Neutrophil (primary cell): Measurements from ENCODE around the gene DLL4.

Experiments
- H3K27ac ChIP-seq: fragments of 200-600 bp; sonication (generic); 2 replicates; pipeline ENCODE4 v1.5.1; 2016; ENCODE audit warnings: mild to moderate bottlenecking, moderate library complexity
- H3K27me3 ChIP-seq: fragments of 200-600 bp; sonication (generic); 2 replicates; pipeline ENCODE4 v1.6.0; 2016; ENCODE audit warnings: mild to moderate bottlenecking
- H3K36me3 ChIP-seq: fragments of 200-600 bp; sonication (generic); 2 replicates; pipeline ENCODE4 v1.5.1; 2017
- H3K4me1 ChIP-seq, 2 experiments: fragments of 200-600 bp in 1 of 2; sonication (generic) in 1 of 2; 1 replicate in 1 of 2; 2 replicates in 1 of 2; pipeline versions ENCODE4 v1.5.1 to v1.6.1; 2013 to 2016; ENCODE audit warnings: low read depth in 1 of 2, low read length in 1 of 2, mild to moderate bottlenecking in 1 of 2, moderate library complexity in 1 of 2; ENCODE audit not compliant: control insufficient read depth in 1 of 2, insufficient read depth in 1 of 2
- H3K4me3 ChIP-seq, 2 experiments: fragments of 200-600 bp in 1 of 2; sonication (generic) in 1 of 2; 1 replicate in 1 of 2; 2 replicates in 1 of 2; pipeline ENCODE4 v1.5.1; 2013 to 2016; ENCODE audit warnings: low read depth in 1 of 2, low read length in 1 of 2, mild to moderate bottlenecking in 1 of 2, moderate library complexity in 1 of 2
- H3K9me3 ChIP-seq: fragments of 200-600 bp; sonication (generic); 2 replicates; pipeline ENCODE4 v1.5.1; 2016
- CTCF ChIP-seq: fragments of 200-600 bp; sonication (generic); IDR thresholded peaks from 2 replicates; pipeline ENCODE4 v1.5.1; 2016; ENCODE audit warnings: antibody characterized with exemption

DLL4 gene

DNA sequence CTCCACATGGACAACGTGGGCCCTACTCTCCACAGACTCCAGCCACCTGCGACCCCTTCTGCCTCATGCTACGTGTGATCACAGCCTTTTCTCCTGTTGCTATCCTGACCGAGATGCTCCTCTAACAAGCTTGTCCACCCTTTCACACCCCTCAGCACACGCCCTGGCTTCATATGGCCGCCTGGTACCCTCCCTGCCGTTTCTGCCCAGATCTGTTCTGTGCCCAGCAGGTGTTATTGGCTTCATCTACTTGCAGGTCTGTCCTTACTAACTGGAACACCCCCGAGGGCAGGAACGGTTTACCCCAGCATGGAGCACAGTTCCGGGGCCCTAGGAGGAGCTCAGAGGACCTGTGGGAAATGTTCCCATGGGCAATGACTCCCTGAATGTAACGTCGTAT lies 34.1 kb downstream of the DLL4 start:
- no peak overlapping the region for H3K4me3 ChIP-seq
- no peaks in the 10 kb centered on the region for H3K27me3 ChIP-seq
- no peak overlapping the region for H3K27ac ChIP-seq
- no peaks in the 10 kb centered on the region for H3K9me3 ChIP-seq
- no peaks in the 10 kb centered on the region for H3K4me1 ChIP-seq
- no peaks in the 10 kb centered on the region for H3K36me3 ChIP-seq
- TF ChIP-seq CTCF = no peak

GRCh38 chr15:40964006-40964405 lies 34.9 kb downstream of the DLL4 start:
- Histone ChIP-seq H3K27ac (no peak overlapping the region), H3K9me3 (no peaks in the 10 kb centered on the region)

DNA sequence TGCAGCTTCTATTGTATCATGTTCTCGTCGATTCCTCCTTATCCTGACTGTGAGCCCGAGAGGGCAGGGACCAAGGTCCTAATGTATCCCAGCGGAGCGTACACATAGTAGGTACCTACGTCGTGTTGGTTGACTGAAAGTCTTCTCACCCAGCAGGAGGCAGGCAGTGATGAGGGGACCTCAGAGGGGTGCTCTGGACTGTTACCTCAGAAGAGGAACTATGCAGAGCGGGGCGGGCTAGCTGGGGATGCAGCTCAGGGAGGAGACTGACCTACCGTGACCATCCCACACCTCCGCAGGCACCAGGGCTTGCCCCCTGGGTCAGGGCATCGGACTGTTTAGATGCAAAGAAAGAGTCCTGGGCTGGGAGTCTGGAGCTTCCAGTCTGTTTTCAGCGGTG lies 35.5 kb downstream of the DLL4 start:
- H3K4me3 ChIP-seq = no peak overlapping the region
- no peak for TF ChIP-seq CTCF
- H3K9me3 ChIP-seq = no peaks in the 10 kb centered on the region
- H3K27me3 ChIP-seq = no peaks in the 10 kb centered on the region
- H3K36me3 ChIP-seq = no peaks in the 10 kb centered on the region
- no peak overlapping the region for H3K27ac ChIP-seq
- H3K4me1 ChIP-seq = no peaks in the 10 kb centered on the region

More at GRCh38 chr15:40964006-40964405, 34.9 kb downstream of the DLL4 start:
- Histone ChIP-seq H3K4me1 (no peaks in the 10 kb centered on the region), H3K4me3 (no peak overlapping the region), H3K36me3 (no peaks in the 10 kb centered on the region), H3K27me3 (no peaks in the 10 kb centered on the region)
- TF ChIP-seq CTCF = no peak

GRCh38 chr15:40968290-40969085 lies 39.3 kb downstream of the DLL4 start:
- Histone ChIP-seq H3K36me3 (no peaks in the 10 kb centered on the region), H3K27me3 (no peaks in the 10 kb centered on the region), H3K4me1 (no peaks in the 10 kb centered on the region), H3K9me3 (no peaks in the 10 kb centered on the region), H3K27ac (no peak overlapping the region), H3K4me3 (no peak overlapping the region)
- TF ChIP-seq CTCF = no peak

DNA sequence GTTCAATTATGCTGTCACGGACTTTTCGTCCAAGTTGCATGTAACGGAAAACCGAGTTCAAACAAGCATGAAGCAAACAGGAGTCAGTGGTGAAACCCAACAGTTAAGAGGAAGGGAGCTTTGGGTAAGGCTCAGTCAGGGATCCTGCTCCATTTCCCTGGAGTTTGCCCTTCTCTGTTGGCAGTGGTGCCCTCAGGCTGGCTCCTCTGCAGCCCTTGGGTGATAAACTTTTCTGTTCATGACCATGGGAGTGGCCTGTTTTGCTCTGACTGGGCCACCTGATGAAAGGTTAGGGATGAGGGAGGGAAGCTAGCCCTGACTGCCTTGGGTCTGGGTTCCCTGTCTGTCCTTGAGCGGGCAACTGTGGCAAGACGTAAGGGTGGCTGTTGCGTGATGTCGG lies 40.2 kb downstream of the DLL4 start:
- H3K4me1 ChIP-seq = no peaks in the 10 kb centered on the region
- no peak overlapping the region for H3K27ac ChIP-seq
- no peaks in the 10 kb centered on the region for H3K27me3 ChIP-seq

More for the DNA sequence above, 40.2 kb downstream of the DLL4 start:
- Histone ChIP-seq H3K9me3 (no peaks in the 10 kb centered on the region), H3K4me3 (no peak overlapping the region), H3K36me3 (no peaks in the 10 kb centered on the region)
- no peak for TF ChIP-seq CTCF
